NCI-H2107 treated with DMSO at 0.1 percent for 48 hours (cell line): Measurements from ENCODE around the gene TTLL10.

Source experiments
- DNase-seq: peaks from one replicate; lab custom pipeline; 2025; ENCODE audit not compliant: unreplicated experiment; lab: John Stamatoyannopoulos, UW

The TTLL10 gene, protein sequence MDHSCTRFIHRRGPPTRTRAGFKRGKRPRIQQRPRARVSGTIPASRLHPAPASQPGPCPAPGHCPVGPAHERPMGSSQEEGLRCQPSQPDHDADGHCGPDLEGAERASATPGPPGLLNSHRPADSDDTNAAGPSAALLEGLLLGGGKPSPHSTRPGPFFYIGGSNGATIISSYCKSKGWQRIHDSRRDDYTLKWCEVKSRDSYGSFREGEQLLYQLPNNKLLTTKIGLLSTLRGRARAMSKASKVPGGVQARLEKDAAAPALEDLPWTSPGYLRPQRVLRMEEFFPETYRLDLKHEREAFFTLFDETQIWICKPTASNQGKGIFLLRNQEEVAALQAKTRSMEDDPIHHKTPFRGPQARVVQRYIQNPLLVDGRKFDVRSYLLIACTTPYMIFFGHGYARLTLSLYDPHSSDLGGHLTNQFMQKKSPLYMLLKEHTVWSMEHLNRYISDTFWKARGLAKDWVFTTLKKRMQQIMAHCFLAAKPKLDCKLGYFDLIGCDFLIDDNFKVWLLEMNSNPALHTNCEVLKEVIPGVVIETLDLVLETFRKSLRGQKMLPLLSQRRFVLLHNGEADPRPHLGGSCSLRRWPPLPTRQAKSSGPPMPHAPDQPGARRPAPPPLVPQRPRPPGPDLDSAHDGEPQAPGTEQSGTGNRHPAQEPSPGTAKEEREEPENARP

GRCh38 chr1:1173793-1174415 lies at the start of gene TTLL10:
TSS of gene TTLL10 (plus strand) at chr1:1173880. CDS start at chr1:1179216, 5,336 bp downstream.
- no peak for DNase-seq

DNA sequence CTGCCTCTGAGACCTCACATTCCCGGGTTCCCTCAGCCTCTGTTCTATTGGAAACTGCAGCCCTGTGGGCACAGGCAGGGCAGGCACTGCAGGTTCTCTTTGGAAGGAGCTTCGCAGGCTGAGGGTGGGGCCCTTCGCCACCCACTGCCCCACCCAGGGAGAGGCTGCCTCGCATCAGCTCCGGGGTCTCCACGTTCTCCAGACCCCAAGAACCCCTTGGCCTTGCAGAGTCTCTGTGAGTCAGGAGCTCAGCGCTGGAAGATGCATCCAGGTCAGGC lies 49.2 kb upstream of the TTLL10 start:
- DNase-seq = no peak

DNA sequence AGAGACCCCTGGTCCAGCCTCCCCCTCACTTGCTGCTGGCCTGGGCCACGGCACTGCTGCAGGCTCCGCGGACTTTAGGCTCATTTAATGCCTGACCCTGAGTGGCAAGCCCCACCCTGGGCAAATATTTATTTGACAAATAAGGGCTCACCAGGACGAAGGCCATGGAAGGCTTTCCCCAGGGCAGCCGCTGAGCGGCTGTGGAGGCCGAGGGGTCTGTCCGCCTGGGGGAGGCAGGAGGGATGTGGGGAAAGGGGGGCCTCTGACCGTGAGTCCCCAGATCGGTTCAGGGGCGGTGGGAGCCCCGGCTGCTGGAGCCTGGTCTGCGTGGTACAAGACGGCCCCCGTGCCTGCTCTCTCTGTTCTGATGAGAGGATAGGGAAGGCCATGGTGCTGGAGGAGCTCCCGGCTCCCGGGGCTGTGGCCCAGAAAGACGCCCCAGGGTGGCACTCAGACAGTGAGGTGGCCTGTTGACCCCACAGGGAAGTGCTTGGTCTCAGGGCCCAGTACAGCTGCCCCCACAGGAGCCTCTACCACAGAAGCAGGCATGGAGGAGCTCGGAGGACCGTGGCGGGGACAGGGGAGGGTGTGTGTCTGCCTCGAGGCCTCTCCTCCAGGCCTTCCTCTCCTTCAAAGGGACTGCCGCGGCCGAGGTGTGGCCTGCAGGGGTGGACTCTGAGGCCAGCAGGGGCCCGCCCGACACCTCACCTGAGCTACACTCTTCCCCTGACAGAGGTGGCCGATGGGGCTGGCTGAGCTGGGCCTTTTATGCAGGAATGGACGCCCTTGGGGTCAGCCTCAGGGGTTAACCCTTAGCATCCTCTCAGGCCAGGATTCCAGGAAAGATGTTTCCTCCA lies 48.7 kb upstream of the TTLL10 start:
- no peak for DNase-seq

- no peak for DNase-seq
These were observed 47.7 kb upstream of the TTLL10 start for GRCh38 chr1:1125945-1126344.

DNA sequence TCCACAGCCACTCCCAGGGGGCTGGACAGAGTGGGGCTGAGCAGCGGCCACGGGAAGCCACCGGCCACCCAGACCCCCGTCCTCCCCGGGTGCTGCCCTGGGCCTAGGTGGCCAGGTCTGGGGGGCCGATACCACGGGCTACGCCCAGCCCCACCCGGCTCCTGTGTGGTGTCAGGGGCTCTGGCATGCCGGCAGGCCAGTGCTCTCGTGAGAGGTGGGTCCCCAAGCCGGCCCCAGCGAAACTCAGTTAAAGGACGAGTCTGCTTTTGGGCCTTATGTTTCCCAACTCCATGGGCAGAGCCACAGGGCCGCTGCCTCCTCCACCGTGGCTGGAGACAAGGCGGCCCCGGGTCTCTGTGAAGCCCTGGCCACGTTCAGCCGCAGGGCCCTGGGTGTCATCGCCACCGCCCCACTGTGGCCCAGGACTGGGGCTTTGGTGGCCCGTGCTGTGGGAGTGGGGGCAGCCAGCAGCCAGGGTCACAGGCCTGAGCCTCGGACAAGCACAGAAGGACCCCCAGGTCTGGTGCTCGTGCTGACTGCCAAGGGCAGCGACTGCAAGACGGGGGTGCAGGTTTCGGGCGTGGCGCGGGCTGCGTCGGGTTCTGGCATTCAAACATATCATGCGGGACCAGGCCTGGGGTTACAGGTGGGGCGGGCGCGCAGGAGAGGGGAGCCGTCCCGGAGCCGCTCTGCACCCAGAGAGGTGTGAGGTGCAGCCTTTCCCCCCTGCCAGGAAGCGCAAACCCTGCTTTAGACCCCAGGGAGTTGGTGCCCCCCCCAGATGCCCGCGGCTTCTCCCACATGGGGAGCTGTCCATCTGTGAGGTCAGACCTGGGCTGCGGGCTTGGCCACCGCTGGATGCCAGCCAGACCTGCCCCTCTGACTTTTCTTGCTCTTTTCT lies 45.9 kb upstream of the TTLL10 start:
- DNase-seq = no peak

- DNase-seq = no peak
These were observed 45.1 kb upstream of the TTLL10 start for GRCh38 chr1:1128454-1129139.

DNA sequence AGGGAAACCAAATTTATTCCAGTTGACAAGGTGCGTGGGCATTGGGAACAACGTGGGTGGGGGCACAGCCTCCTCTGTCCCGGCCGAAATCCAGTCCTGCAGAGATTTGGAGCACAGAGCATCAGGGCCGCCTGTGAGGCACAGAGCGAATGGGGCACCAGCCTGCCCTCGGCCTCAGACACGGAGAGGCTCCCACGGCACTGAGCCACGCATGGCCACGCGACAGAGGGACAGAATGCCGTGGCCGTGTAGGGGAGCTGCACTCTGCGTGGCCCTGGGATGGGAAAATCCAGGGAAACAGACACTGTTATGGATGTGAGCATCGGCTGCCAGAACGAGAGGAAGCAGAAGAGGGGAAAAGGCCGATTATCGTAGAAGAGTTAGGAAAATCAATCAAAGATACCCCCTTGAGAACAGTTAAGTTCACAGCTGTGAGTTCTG lies 44.3 kb upstream of the TTLL10 start:
- no peak for DNase-seq

GRCh38 chr1:1130206-1131120 lies 43.2 kb upstream of the TTLL10 start:
- no peak for DNase-seq

- no peak for DNase-seq
These were observed 41.4 kb upstream of the TTLL10 start for GRCh38 chr1:1132042-1132950.

GRCh38 chr1:1132956-1133750 lies 40.5 kb upstream of the TTLL10 start:
- no peak for DNase-seq

DNA sequence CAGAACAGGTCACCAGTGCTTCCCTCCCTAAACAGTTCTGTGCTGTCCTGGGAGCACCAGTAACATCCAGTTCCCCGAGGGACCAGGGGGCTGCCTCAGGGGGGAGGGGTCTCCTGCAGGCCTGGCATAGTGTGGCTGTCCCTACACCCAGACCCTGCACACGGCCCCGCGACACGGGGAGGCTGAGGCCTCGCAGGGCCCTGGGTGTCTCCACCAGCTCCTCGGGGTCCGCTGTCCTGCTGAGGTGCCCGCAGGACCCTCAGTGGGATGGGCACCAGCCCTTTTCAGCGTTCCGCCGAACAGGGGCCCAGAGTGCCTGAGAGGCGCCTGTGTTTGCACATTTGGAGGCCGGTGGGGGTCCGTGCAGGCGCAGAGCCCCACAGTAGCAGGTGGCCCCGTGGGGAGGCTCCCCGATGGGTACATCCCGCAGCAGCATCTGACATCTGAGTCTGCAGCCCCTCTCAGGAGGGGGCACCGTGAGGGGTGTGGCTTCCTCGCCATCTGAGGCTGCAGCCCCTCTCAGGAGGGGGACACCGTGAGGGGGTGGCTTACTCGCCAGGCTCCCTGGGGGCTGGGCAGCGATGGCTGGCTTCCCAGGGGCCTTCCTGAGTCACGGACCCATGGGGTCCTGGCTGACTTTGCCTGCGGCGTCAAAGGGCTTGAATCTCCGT lies 39.2 kb upstream of the TTLL10 start:
- DNase-seq = no peak

DNA sequence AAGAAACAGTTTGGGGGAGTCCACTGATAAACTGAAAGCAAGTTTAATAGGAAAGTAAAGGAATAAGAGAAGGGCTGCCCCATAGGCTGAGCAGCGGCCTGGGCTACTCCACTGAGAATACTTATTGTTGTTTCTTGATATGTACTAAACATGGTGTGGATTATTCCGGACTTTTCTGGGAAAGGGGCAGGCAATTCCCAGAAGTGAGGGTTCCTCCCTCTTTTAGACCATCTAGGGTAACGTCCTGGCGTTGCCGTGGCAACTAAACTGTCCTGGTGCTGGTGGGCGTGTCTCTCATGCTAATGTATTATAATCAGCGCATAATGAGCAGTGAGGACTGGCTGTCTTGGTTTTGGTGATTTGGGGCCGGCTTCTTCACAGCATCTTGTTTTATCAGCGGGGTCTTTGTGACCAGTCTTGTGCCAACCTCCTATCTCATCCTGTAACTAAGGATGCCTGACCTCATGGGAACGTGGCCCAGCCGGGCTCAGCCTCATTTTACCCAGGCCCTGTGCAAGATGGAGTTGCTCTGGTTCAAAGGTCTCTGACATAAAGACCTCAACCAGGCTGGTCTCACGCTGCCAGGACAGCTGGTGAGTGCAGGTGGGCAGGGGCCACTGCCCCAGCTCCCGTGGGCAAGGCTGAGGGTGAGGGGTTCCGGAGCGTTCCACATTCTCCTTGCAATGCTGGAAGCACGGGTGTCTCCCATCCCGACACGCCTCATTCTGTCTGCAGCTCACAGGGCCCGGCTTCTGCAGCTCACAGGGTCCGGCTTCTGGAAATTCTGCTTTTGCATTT lies 38.1 kb upstream of the TTLL10 start:
- DNase-seq = no peak

- no peak for DNase-seq
These were observed 37.0 kb upstream of the TTLL10 start for GRCh38 chr1:1136547-1137230.

- DNase-seq = no peak
These were observed 36.2 kb upstream of the TTLL10 start for GRCh38 chr1:1137256-1138045.
